Sigmoid colon (tissue), 7 donors: ENCODE results near the gene MTM1. TPM values are rescaled to one million over a fixed set of nuclear protein-coding genes. Genes with fewer than 3 reads are reported as not detected.
A peak's percentile ranks its signal among the peaks of the same experiment; 100 is the strongest.

ENCODE experiments used
- DNase-seq: peaks from one replicate; pipeline ENCODE4 v3.0.0-alpha.2; 2019
- H3K27ac ChIP-seq, 4 donors: fragments of 200-600 bp; sonication (generic); one replicate each; pipeline ENCODE4 v1.5.1; 2016 to 2019; ENCODE audit warnings: mild to moderate bottlenecking in 1 of 4
- H3K27me3 ChIP-seq, 3 donors: fragments of 200-600 bp; sonication (generic); one replicate each; pipeline ENCODE4 v1.5.1; 2019; ENCODE audit warnings: mild to moderate bottlenecking in 1 of 3
- H3K36me3 ChIP-seq, 4 donors: fragments of 200-600 bp; sonication (generic); one replicate each; pipeline ENCODE4 v1.5.1; 2016 to 2019
- H3K4me1 ChIP-seq, 4 donors: fragments of 200-600 bp; sonication (generic); one replicate each; pipeline ENCODE4 v1.5.1; 2017 to 2019
- H3K4me3 ChIP-seq, 4 donors: fragments of 200-600 bp; sonication (generic); one replicate each; pipeline ENCODE4 v1.5.1; 2017 to 2019; ENCODE audit warnings: mild to moderate bottlenecking in 2 of 4, moderate library complexity in 1 of 4
- H3K9me3 ChIP-seq, 4 donors: fragments of 200-600 bp in 3 of 4; sonication (generic) in 3 of 4; one replicate each; pipeline versions ENCODE4 v1.5.1 to v1.6.1; 2013 to 2019
- CTCF ChIP-seq, 4 experiments: fragments of 450-650 bp in 3 of 4; fragments of 200-600 bp in 1 of 4; IDR thresholded peaks; one replicate each; pipeline ENCODE4 v1.5.1; 2016 to 2019; ENCODE audit warnings: antibody characterized with exemption in 4 of 4, mild to moderate bottlenecking in 3 of 4, moderate library complexity in 2 of 4
- EP300 ChIP-seq, 4 donors: sonication (generic); formaldehyde crosslinking; IDR thresholded peaks; one replicate each; pipeline ENCODE4 v1.6.1; 2017; ENCODE audit warnings: antibody characterized with exemption in 4 of 4
- POLR2A ChIP-seq, 2 donors: fragments of 450-650 bp; IDR thresholded peaks; one replicate each; pipeline ENCODE4 v1.6.1; 2016; ENCODE audit warnings: antibody characterized with exemption in 2 of 2, mild to moderate bottlenecking in 2 of 2, moderate library complexity in 2 of 2
- POLR2AphosphoS5 ChIP-seq, 4 donors: sonication (generic); formaldehyde crosslinking; IDR thresholded peaks; one replicate each; pipeline ENCODE4 v1.6.1; 2017; ENCODE audit warnings: antibody characterized with exemption in 4 of 4
- WGBS, 2 donors: extraction: QIAGEN DNeasy Blood & Tissue Kit; methylation state at CpG; one replicate each; pipeline ENCODE4 v1.1.7; 2013; 5-methylcytosine and 5-hydroxymethylcytosine counted together
- intact Hi-C: fragments of 100-400 bp; cut with DNase I; formaldehyde crosslinking; loops from one replicate; pipeline ENCODE4 v1.15.1; 2023
- polyA plus RNA-seq, 3 donors: library from polyadenylated mRNA; stranded (reverse); fragments of 200-250 nt; gene quantifications; one replicate each; pipeline ENCODE4 v1.2.3, GENCODE V29; 2013
- total RNA-seq, 4 donors: library from RNA; depleted of rRNA; stranded (reverse); fragments of >200 nt; gene quantifications; one replicate each; pipeline ENCODE4 v1.1.0, GENCODE V29; 2016
- donor health status: healthy with polysubstance abuse.
- donor health status: Bipolar disorder and iron deficiency.
- donor health status: healthy.

MTM1 gene
- total and polyA plus RNA-seq, 7 donors, result 13.1 to 30.1 (median 19.6) TPM

GRCh38 chrX:150651906-150652305 lies 83.5 kb downstream of the MTM1 start:
- H3K27ac ChIP-seq, result no peak overlapping the region
- WGBS, 2 donors, result 93 to 98% methylated on average over 2 of the region's 2 CpGs
- H3K27me3 ChIP-seq, result no peaks in the 10 kb centered on the region
- no peak for DNase-seq
- H3K4me1 ChIP-seq, result no peaks in the 10 kb centered on the region
- H3K36me3 ChIP-seq, result no peaks in the 10 kb centered on the region
- no peak overlapping the region for H3K4me3 ChIP-seq
- TF ChIP-seq EP300 (IDR thresholded peaks at IDR 0.05) (no peak), CTCF (IDR thresholded peaks at IDR 0.05) (no peak), POLR2AphosphoS5 (IDR thresholded peaks at IDR 0.05) (no peak), POLR2A (IDR thresholded peaks at IDR 0.05) (no peak)
- intact Hi-C loops, result no loop called here
- no peaks in the 10 kb centered on the region for H3K9me3 ChIP-seq

- TF ChIP-seq CTCF (IDR thresholded peaks at IDR 0.05) (no peak), EP300 (IDR thresholded peaks at IDR 0.05) (no peak), POLR2AphosphoS5 (IDR thresholded peaks at IDR 0.05) (no peak), POLR2A (IDR thresholded peaks at IDR 0.05) (no peak)
- Histone ChIP-seq H3K36me3 (no peaks in the 10 kb centered on the region), H3K9me3 (no peaks in the 10 kb centered on the region), H3K4me1 (no peaks in the 10 kb centered on the region), H3K27ac (peak overlapping the region in 1 of 4 donors; percentile 6), H3K27me3 (no peaks in the 10 kb centered on the region), H3K4me3 (no peak overlapping the region)
- no peak for DNase-seq
- 18 to 73% methylated on average over 2 of the region's 2 CpGs for WGBS, 2 donors
- intact Hi-C loops, result no loop called here
Measured at GRCh38 chrX:150655788-150656187, 87.4 kb downstream of the MTM1 start.

- no peaks in the 10 kb centered on the region for H3K9me3 ChIP-seq
- TF ChIP-seq EP300 (IDR thresholded peaks at IDR 0.05) (no peak), POLR2A (IDR thresholded peaks at IDR 0.05) (no peak), CTCF (IDR thresholded peaks at IDR 0.05) (no peak), POLR2AphosphoS5 (IDR thresholded peaks at IDR 0.05) (no peak)
- DNase-seq, result no peak
- no peak overlapping the region for H3K27ac ChIP-seq
- H3K4me1 ChIP-seq, result peaks cover 0 to 9% (median 0%) of the 10 kb centered on the region in 4 donors
- H3K36me3 ChIP-seq, result no peaks in the 10 kb centered on the region
- H3K4me3 ChIP-seq, result no peak overlapping the region
- WGBS, 2 donors, result 93 to 94% methylated on average over 2 of the region's 2 CpGs
- no peaks in the 10 kb centered on the region for H3K27me3 ChIP-seq
- intact Hi-C loops, result no loop called here
Measured at GRCh38 chrX:150663073-150663472, 94.7 kb downstream of the MTM1 start.

GRCh38 chrX:150664290-150664689 lies 95.9 kb downstream of the MTM1 start:
- H3K27ac ChIP-seq, result peak overlapping the region in 2 of 4 donors; percentile 26 to 45
- H3K9me3 ChIP-seq, result no peaks in the 10 kb centered on the region
- peak; percentile 71 for DNase-seq
- WGBS, 2 donors, result 35 to 70% methylated on average over 2 of the region's 2 CpGs
- no peaks in the 10 kb centered on the region for H3K27me3 ChIP-seq
- TF ChIP-seq POLR2A (IDR thresholded peaks at IDR 0.05), result no peak
- TF ChIP-seq CTCF (IDR thresholded peaks at IDR 0.05), result no peak
- peak in 1 of 4 donors; percentile 10 for TF ChIP-seq POLR2AphosphoS5 (IDR thresholded peaks at IDR 0.05)
- H3K4me1 ChIP-seq, result peaks cover 0 to 9% (median 0%) of the 10 kb centered on the region in 4 donors
- H3K36me3 ChIP-seq, result no peaks in the 10 kb centered on the region
- intact Hi-C loops, result no loop called here
- no peak overlapping the region for H3K4me3 ChIP-seq

- Histone ChIP-seq H3K27ac (no peak overlapping the region), H3K9me3 (no peaks in the 10 kb centered on the region), H3K36me3 (no peaks in the 10 kb centered on the region), H3K4me3 (no peak overlapping the region), H3K4me1 (no peaks in the 10 kb centered on the region), H3K27me3 (no peaks in the 10 kb centered on the region)
- WGBS, 2 donors, result 11 to 71% methylated on average over 2 of the region's 2 CpGs
- no peak for DNase-seq
- TF ChIP-seq EP300 (IDR thresholded peaks at IDR 0.05), result no peak
- intact Hi-C loops, result no loop called here
Measured at GRCh38 chrX:150676221-150676620, 107.8 kb downstream of the MTM1 start.
